ENCODE measurements around the gene FBXW8. TPM values are rescaled to one million over a fixed set of nuclear protein-coding genes. Genes with fewer than 3 reads are reported as not detected.

Gene FBXW8
- total RNA-seq, 1 experiment from 2014 or later, result 24.2 TPM

DNA sequence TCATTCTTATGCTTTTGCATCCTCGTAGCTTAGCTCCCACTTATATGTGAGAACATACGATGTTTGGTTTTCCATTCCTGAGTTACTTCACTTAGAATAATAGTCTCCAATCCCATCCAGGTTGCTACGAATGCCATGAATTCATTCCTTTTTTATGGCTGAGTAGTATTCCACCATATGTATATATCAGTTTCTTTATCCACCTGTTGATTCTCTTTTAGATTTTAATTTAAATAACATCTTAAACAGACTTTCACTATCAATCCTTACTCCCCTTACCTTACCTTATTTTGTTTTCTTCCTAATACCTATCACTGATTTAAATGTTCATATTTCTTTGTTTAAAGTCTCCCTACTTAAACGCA, 488 bp upstream of the FBXW8 start:
- Mint-ChIP-seq H3K27ac (ENCODE audit: low read depth, unreplicated experiment) (peak overlapping the region; percentile 40), H3K36me3 (ENCODE audit: insufficient read depth, unreplicated experiment) (no peaks in the 10 kb centered on the region), H3K27me3 (ENCODE audit: insufficient read depth, unreplicated experiment) (no peaks in the 10 kb centered on the region), H3K9me3 (ENCODE audit: unreplicated experiment) (no peaks in the 10 kb centered on the region), H3K4me3 (ENCODE audit: unreplicated experiment) (peak overlapping the region; percentile 74), H3K4me1 (ENCODE audit: insufficient read depth, unreplicated experiment) (no peaks in the 10 kb centered on the region)
- POLR2A ChIA-PET, result interaction anchor here (0.7 to 1.4 kb wide), 4 partner anchors 11 to 230 kb away, joined by 3 to 5 read pairs (median 4); no protein-coding TSS in a partner anchor
- BruUV-seq (replicated peaks), result no TSS peak
- TF ChIP-seq, protein P1, sequence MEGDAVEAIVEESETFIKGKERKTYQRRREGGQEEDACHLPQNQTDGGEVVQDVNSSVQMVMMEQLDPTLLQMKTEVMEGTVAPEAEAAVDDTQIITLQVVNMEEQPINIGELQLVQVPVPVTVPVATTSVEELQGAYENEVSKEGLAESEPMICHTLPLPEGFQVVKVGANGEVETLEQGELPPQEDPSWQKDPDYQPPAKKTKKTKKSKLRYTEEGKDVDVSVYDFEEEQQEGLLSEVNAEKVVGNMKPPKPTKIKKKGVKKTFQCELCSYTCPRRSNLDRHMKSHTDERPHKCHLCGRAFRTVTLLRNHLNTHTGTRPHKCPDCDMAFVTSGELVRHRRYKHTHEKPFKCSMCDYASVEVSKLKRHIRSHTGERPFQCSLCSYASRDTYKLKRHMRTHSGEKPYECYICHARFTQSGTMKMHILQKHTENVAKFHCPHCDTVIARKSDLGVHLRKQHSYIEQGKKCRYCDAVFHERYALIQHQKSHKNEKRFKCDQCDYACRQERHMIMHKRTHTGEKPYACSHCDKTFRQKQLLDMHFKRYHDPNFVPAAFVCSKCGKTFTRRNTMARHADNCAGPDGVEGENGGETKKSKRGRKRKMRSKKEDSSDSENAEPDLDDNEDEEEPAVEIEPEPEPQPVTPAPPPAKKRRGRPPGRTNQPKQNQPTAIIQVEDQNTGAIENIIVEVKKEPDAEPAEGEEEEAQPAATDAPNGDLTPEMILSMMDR (IDR thresholded peaks at IDR 0.05; ENCODE audit: unreplicated experiment), result no peak
- DNase-seq (ENCODE audit: unreplicated experiment), result no peak
- intact Hi-C loops (cut with micrococcal nuclease), result no loop called here
- CTCF ChIA-PET, result interaction anchor here (1.3 kb wide), 1 partner anchor 8 kb away, joined by 5 read pairs; no protein-coding TSS in a partner anchor

DNA sequence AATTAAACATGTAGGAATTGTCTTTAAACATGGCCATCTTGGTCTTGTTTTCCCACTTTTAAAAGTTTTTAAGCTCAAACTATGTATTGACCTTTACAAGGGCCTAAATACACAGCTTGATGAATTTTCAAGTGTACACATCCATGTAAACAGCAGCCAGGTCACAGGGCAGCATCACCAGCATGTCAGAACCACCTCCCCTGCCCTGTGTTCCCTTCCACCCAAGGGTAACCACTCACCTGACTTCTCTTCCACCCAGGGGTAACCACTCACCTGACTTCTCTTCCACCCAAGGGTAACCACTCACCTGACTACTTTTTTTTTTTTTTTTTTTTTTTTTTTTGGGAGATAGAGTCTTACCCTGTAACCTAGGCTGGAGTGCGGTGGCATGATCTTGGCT, 4.6 kb downstream of the FBXW8 start:
- TF ChIP-seq, protein P1 (IDR thresholded peaks at IDR 0.05; ENCODE audit: unreplicated experiment), result no peak
- intact Hi-C loops (cut with micrococcal nuclease), result no loop called here
- Mint-ChIP-seq H3K4me3 (ENCODE audit: unreplicated experiment) (no peak overlapping the region), H3K27me3 (ENCODE audit: insufficient read depth, unreplicated experiment) (no peaks in the 10 kb centered on the region), H3K36me3 (ENCODE audit: insufficient read depth, unreplicated experiment) (peaks cover 16% of the 10 kb centered on the region), H3K9me3 (ENCODE audit: unreplicated experiment) (no peaks in the 10 kb centered on the region), H3K27ac (ENCODE audit: low read depth, unreplicated experiment) (no peak overlapping the region), H3K4me1 (ENCODE audit: insufficient read depth, unreplicated experiment) (peaks cover 24% of the 10 kb centered on the region)
- ChIA-PET CTCF (interaction anchor here (0.6 kb wide), 4 partner anchors 11 to 35 kb away, joined by 3 to 6 read pairs (median 4); no protein-coding TSS in a partner anchor), POLR2A (no interaction called here)
- BruUV-seq (replicated peaks), result no TSS peak
- DNase-seq (ENCODE audit: unreplicated experiment), result no peak

DNA sequence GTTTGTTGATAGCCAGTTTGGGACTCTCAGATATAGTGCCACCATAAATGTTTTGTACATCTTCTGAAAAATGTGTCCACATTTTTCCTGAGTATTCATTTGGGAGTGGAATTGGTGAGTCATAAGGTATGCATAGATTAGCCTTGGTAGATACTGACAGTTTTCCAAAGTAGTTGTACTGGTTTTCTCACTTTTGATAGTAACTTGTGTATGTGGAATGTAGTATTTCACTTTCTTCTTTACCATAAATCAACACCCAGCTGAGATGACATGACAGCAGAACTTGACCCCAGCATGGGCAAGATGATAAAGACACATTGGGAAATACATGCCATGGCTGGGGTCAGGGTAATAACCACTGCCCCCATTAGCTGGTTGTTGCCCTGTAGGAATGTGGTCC, 5.4 kb downstream of the FBXW8 start:
- Mint-ChIP-seq H3K36me3 (ENCODE audit: insufficient read depth, unreplicated experiment) (peaks cover 20% of the 10 kb centered on the region), H3K9me3 (ENCODE audit: unreplicated experiment) (no peaks in the 10 kb centered on the region), H3K27me3 (ENCODE audit: insufficient read depth, unreplicated experiment) (no peaks in the 10 kb centered on the region), H3K4me1 (ENCODE audit: insufficient read depth, unreplicated experiment) (peaks cover 31% of the 10 kb centered on the region), H3K27ac (ENCODE audit: low read depth, unreplicated experiment) (peak overlapping the region; percentile 49), H3K4me3 (ENCODE audit: unreplicated experiment) (no peak overlapping the region)
- intact Hi-C loops (cut with micrococcal nuclease), result no loop called here
- BruUV-seq (replicated peaks), result no TSS peak
- DNase-seq (ENCODE audit: unreplicated experiment), result peak; percentile 21
- TF ChIP-seq, protein P1 (IDR thresholded peaks at IDR 0.05; ENCODE audit: unreplicated experiment), result no peak
- POLR2A ChIA-PET, result interaction anchor here (0.7 to 0.8 kb wide), 2 partner anchors 35 kb away, joined by 3 to 4 read pairs; partner anchors contain the start of gene HRK
- CTCF ChIA-PET, result interaction anchor here (0.6 to 2.1 kb wide), 7 partner anchors 34 to 214 kb away, joined by 4 to 6 read pairs (median 4); no protein-coding TSS in a partner anchor

DNA sequence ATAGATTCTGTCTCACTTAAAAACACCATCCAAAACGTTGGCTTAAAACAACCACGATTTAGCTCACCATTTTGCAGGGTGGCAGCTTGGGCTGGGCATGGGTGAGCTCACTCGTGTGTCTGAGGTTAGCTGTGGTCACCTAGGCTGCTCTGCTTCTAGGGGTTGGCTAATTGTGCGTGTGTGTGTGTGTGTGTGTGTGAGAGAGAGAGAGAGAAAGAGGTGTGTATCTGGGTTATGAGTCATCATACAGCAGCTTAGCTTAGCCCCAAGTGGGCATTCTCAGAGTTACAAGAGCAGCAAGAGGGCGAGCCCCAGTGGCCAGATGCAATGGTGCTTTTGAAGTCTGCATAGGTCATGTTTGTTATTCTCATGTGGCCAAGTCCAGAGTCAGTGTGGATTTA, 6.0 kb downstream of the FBXW8 start:
- Mint-ChIP-seq H3K4me3 (ENCODE audit: unreplicated experiment) (no peak overlapping the region), H3K27me3 (ENCODE audit: insufficient read depth, unreplicated experiment) (no peaks in the 10 kb centered on the region), H3K36me3 (ENCODE audit: insufficient read depth, unreplicated experiment) (peaks cover 20% of the 10 kb centered on the region), H3K4me1 (ENCODE audit: insufficient read depth, unreplicated experiment) (peaks cover 32% of the 10 kb centered on the region), H3K27ac (ENCODE audit: low read depth, unreplicated experiment) (peak overlapping the region; percentile 49), H3K9me3 (ENCODE audit: unreplicated experiment) (no peaks in the 10 kb centered on the region)
- TF ChIP-seq, protein P1 (IDR thresholded peaks at IDR 0.05; ENCODE audit: unreplicated experiment), result no peak
- no TSS peak for BruUV-seq (replicated peaks)
- CTCF ChIA-PET, result interaction anchor here (0.7 to 2.1 kb wide), 7 partner anchors 34 to 215 kb away, joined by 3 to 6 read pairs (median 4); no protein-coding TSS in a partner anchor
- DNase-seq (ENCODE audit: unreplicated experiment), result peak; percentile 87
- intact Hi-C loops (cut with micrococcal nuclease), result no loop called here
- POLR2A ChIA-PET, result interaction anchor here (0.7 to 0.8 kb wide), 2 partner anchors 35 to 36 kb away, joined by 3 to 4 read pairs; partner anchors contain the start of gene HRK

All from MCF 10A (cell line).